Nephron progenitor cell (in vitro differentiated cells): Measurements from ENCODE around the gene DDIT4.
"Not testable (repeated sequence)": the region's sequence is repeated elsewhere in the genome, so short reads cannot be mapped to it uniquely, and the experiment has no call there.

Experiments used
- DNase-seq: peaks from one replicate; pipeline ENCODE4 v3.0.0; 2021
- H3K27ac Mint-ChIP-seq: 2 replicates; pipeline ENCODE4 v1.8.0; 2021; ENCODE audit warnings: mild to moderate bottlenecking, moderate library complexity, mixed read lengths
- H3K27me3 Mint-ChIP-seq: 2 replicates; pipeline ENCODE4 v1.8.0; 2021; ENCODE audit warnings: mild to moderate bottlenecking, low read depth, mixed read lengths; ENCODE audit not compliant: poor library complexity
- H3K36me3 Mint-ChIP-seq: 2 replicates; pipeline ENCODE4 v1.8.0; 2021; ENCODE audit warnings: low read depth, mixed read lengths
- H3K4me1 Mint-ChIP-seq: 2 replicates; pipeline ENCODE4 v1.8.0; 2021; ENCODE audit warnings: mixed read lengths
- H3K4me3 Mint-ChIP-seq: 2 replicates; pipeline ENCODE4 v1.8.0; 2021; ENCODE audit warnings: mild to moderate bottlenecking, moderate library complexity, mixed read lengths
- H3K9me3 Mint-ChIP-seq: 2 replicates; pipeline ENCODE4 v1.8.0; 2021; ENCODE audit warnings: mild to moderate bottlenecking, moderate library complexity, mixed read lengths
- TF ChIP-seq, protein P1 (sequence below): fragments of 200-600 bp; sonication (generic); IDR thresholded peaks from 2 replicates; pipeline ENCODE4 v1.5.0; 2021; ENCODE audit warnings: antibody characterized with exemption

DDIT4 gene

DNA sequence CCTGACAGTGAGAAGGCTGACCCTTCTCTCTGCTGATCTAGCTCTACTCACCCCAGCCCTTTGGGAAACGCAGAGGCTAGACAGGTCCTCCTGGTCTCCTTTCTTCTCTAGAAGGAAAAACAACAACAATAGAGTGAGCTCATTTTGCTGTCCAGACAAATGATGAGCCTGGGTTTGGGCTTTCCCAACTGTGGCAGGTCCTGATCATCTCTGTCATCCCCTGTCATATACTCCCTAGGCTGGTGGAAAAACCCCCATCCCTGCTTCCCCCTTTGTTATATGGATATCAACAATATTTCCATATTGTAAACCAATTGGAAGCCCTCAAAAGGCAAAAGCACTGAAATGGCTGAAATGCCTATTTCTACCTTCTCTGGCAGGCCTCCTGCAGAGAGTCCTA lies 9.2 kb upstream of the DDIT4 start:
- H3K4me3 Mint-ChIP-seq: no peak overlapping the region
- no peaks in the 10 kb centered on the region for H3K27me3 Mint-ChIP-seq
- no peak for DNase-seq
- H3K27ac Mint-ChIP-seq: peak overlapping the region; percentile 69
- TF ChIP-seq, protein P1, sequence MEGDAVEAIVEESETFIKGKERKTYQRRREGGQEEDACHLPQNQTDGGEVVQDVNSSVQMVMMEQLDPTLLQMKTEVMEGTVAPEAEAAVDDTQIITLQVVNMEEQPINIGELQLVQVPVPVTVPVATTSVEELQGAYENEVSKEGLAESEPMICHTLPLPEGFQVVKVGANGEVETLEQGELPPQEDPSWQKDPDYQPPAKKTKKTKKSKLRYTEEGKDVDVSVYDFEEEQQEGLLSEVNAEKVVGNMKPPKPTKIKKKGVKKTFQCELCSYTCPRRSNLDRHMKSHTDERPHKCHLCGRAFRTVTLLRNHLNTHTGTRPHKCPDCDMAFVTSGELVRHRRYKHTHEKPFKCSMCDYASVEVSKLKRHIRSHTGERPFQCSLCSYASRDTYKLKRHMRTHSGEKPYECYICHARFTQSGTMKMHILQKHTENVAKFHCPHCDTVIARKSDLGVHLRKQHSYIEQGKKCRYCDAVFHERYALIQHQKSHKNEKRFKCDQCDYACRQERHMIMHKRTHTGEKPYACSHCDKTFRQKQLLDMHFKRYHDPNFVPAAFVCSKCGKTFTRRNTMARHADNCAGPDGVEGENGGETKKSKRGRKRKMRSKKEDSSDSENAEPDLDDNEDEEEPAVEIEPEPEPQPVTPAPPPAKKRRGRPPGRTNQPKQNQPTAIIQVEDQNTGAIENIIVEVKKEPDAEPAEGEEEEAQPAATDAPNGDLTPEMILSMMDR: no peak
- H3K9me3 Mint-ChIP-seq: no peaks in the 10 kb centered on the region
- peaks cover 58% of the 10 kb centered on the region for H3K4me1 Mint-ChIP-seq
- H3K36me3 Mint-ChIP-seq: no peaks in the 10 kb centered on the region

DNA sequence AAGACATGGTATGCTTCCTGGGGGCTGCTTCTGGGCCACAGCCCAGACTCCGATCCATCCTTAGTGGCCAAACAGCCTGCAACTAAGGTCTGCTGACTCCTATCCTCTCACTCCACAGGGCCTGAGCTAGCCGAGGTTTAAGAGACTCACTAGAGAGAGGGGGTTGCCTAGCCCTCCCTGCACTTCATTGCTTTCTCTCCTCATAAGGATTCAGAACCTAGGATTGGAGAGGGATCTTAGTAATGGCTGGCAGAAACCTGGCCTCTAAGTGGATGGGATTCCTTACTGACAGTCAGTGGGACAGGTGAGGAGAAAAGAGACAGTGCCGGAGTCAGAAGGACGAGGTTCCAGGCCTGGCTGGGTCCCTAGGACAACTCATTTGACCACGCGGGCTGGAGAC lies 8.2 kb upstream of the DDIT4 start:
- H3K4me3 Mint-ChIP-seq: no peak overlapping the region
- peak overlapping the region; percentile 66 for H3K27ac Mint-ChIP-seq
- DNase-seq: no peak
- H3K36me3 Mint-ChIP-seq: no peaks in the 10 kb centered on the region
- H3K4me1 Mint-ChIP-seq: peaks cover 52% of the 10 kb centered on the region
- H3K27me3 Mint-ChIP-seq: no peaks in the 10 kb centered on the region
- no peaks in the 10 kb centered on the region for H3K9me3 Mint-ChIP-seq
- TF ChIP-seq, protein P1: no peak

DNA sequence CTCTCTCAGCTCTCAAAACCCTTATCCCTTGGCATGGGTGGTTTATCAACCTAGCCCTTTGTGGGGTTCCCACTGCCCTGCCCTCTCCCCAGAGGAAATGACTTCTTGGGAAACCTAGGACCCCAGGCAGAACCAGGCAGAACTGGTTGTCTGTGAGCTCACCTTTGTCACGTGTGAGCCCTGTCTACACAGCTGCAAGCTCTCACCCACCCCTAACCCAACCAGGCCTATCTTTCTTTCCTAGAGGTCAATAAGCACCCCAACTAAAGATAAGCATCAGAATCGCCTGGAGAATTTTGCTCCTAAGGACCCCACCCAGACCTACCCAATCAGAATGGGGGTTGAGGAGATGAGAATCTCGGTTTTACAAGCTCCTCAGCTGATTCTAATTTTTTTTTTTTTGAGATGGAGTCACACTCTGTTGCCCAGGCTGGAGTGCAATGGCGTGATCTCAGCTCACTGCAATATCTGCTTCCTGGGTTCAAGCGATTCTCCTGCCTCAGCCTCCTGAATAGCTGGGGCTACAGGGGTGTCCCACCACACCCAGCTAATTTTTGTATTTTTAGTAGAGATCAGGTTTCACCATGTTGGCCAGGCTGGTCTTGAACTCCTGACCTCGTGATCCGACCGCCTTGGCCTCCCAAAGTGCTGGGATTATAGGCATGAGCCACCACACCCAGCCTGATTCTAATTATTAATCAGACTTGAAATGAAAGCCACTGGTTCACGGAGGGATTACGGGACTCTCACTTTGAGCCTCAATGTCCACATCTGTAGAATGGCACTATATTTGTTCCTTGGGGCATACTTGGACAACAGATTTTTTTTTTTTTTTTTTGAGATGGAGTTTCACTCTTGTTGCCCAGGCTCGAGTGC lies 7.5 kb upstream of the DDIT4 start:
- Mint-ChIP-seq H3K27me3 (no peaks in the 10 kb centered on the region), H3K36me3 (no peaks in the 10 kb centered on the region), H3K9me3 (no peaks in the 10 kb centered on the region), H3K4me3 (no peak overlapping the region), H3K27ac (no peak overlapping the region), H3K4me1 (peaks cover 56% of the 10 kb centered on the region)
- no peak for DNase-seq
- TF ChIP-seq, protein P1: no peak

DNA sequence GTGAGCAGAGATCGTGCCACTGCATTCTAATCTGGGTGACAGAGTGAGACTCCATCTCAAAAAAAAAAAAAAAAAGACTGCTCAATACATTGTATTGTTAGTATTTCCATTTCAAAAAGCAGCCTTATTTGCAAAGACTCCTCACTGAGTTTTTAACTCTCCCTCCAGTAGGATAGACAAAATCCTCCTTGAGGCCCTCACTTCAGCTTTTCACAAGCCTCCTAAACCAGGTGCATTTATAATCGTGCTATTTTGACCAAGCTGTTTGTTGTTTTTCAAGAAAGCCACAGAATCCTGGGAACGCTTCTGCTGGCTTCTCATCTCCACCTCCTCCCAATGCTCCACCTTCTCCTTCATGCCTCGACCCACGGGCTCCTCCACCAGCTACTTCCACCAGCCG lies 6.3 kb upstream of the DDIT4 start:
- H3K27me3 Mint-ChIP-seq: no peaks in the 10 kb centered on the region
- TF ChIP-seq, protein P1: no peak
- peak overlapping the region; percentile 30 for H3K4me3 Mint-ChIP-seq
- H3K9me3 Mint-ChIP-seq: no peaks in the 10 kb centered on the region
- peaks cover 59% of the 10 kb centered on the region for H3K4me1 Mint-ChIP-seq
- DNase-seq: no peak
- no peaks in the 10 kb centered on the region for H3K36me3 Mint-ChIP-seq
- H3K27ac Mint-ChIP-seq: no peak overlapping the region

DNA sequence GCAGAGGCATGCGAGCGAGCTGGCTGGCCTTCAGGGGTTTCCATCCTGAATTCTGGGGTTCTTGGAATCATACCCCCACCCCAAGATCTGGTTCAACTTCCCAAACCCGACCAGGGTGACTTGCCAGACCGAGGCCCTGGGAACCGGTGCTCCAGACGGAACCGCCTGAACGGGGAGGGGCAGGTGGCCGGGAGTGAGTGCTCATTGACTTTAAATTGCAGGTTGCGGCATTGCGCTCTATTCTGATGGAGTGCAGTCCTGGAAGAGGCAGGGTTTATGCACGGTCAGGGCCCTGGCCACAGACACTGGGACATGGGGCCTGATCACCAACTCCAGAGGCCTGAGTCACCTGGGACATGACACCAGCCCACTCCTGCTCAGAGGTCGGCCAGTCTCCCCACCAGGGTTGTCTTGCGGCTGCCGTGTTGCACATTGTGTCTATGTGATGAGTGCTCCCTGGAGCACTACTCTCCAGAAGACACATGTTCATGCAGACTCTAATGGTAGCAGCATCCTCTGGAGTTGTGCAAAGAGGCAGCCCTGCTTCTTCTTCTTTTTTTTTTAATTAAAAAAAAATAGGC lies 5.8 kb upstream of the DDIT4 start:
- Mint-ChIP-seq H3K9me3 (no peaks in the 10 kb centered on the region), H3K36me3 (no peaks in the 10 kb centered on the region), H3K27me3 (no peaks in the 10 kb centered on the region), H3K27ac (no peak overlapping the region), H3K4me3 (no peak overlapping the region), H3K4me1 (peaks cover 64% of the 10 kb centered on the region)
- DNase-seq: no peak
- TF ChIP-seq, protein P1: no peak

DNA sequence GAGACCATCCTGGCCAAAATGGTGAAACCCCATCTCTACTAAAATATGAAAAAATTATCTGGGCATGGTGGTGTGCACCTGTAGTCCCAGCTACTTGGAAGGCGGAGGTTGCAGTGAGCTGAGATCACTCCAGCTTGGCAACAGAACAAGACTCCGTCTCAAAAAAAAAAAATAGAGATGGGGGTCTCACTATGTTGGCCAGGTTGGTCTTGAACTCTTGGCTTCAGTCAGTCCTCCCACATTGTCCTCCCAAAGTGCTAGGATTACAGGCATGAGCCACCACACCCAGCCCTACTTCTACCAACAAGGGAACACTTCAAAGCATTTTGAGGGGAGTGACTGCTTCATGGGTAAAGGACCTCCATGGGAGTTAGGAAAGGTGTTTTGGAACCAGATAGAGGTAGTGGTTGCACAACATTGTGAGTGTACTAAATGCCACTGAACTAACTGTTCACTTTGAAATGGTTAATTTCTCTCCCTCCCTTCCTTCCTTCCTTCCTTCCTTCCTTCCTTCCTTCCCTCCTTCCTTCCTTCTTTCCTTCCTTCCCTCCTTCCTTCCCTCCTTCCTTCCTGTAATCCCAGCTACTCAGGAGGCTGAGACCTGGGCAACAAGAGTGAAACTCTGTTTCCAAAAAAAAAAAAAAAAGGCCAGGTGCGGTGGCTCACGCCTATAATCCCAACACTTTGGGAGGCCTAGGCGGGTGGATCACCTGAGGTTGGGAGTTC lies 5.1 kb upstream of the DDIT4 start:
- DNase-seq, H3K9me3 Mint-ChIP-seq, H3K27ac Mint-ChIP-seq, H3K27me3 Mint-ChIP-seq, H3K36me3 Mint-ChIP-seq, H3K4me3 Mint-ChIP-seq: not testable (repeated sequence)
- H3K4me1 Mint-ChIP-seq: peaks cover 62% of the 10 kb centered on the region
